SK-N-MC (cell line): ENCODE data around the gene LDAF1.

ENCODE experiments used
- DNase-seq: peaks from one replicate; pipeline ENCODE4 v3.0.0-alpha.2; 2011; ENCODE audit warnings: low read depth, low spot score
- H3K27ac ChIP-seq: fragments of 200-600 bp; sonication (generic); 2 replicates; pipeline ENCODE4 v1.5.1; 2016; ENCODE audit warnings: mixed run types
- H3K36me3 ChIP-seq: fragments of 200-600 bp; sonication (generic); 2 replicates; pipeline ENCODE4 v1.6.1; 2017; ENCODE audit warnings: antibody characterized with exemption, low read length, mixed read lengths; ENCODE audit not compliant: insufficient read depth
- H3K4me3 ChIP-seq: fragments of 200-600 bp; sonication (generic); 2 replicates; pipeline ENCODE4 v1.5.1; 2016
- H3K9ac ChIP-seq: fragments of 200-600 bp; sonication (generic); 2 replicates; pipeline ENCODE4 v1.8.0; 2017; ENCODE audit warnings: mixed run types, mixed read lengths; ENCODE audit not compliant: insufficient read length
- H3K9me3 ChIP-seq: fragments of 200-600 bp; sonication (generic); 2 replicates; pipeline ENCODE4 v1.6.1; 2017; ENCODE audit warnings: low read depth, mild to moderate bottlenecking, antibody characterized with exemption, low read length, moderate library complexity, mixed read lengths
- EZH2 ChIP-seq: fragments of 200-600 bp; sonication (generic); IDR thresholded peaks from one replicate; pipeline ENCODE4 v1.6.1; 2017; ENCODE audit warnings: antibody characterized with exemption
- FOXP2 ChIP-seq: optimal IDR thresholded peaks from 2 replicates; pipeline ENCODE3; 2011; ENCODE audit warnings: mild to moderate bottlenecking, moderate library complexity; ENCODE audit not compliant: insufficient read depth; ENCODE audit errors: extremely low read length, control extremely low read depth
- POLR2AphosphoS5 ChIP-seq: IDR thresholded peaks from 2 replicates; pipeline ENCODE4 v1.6.1; 2012; ENCODE audit warnings: mild to moderate bottlenecking, low read depth, low read length, borderline replicate concordance

Gene LDAF1

GRCh38 chr16:21157632-21158031, 842 bp upstream of the LDAF1 start:
- Histone ChIP-seq H3K27ac (no peak overlapping the region), H3K9me3 (no peaks in the 10 kb centered on the region), H3K4me3 (peak overlapping the region; percentile 86), H3K9ac (peak overlapping the region; percentile 57), H3K36me3 (0 out of 2 replicates have a peak, but pooled peaks cover 3% of the 10 kb centered on the region)
- DNase-seq, result no peak
- no peak for TF ChIP-seq POLR2AphosphoS5
- TF ChIP-seq EZH2, result no peak
- no peak for TF ChIP-seq FOXP2

GRCh38 chr16:21159281-21159951, 942 bp downstream of the LDAF1 start:
- DNase-seq, result no peak
- Histone ChIP-seq H3K36me3 (0 out of 2 replicates have a peak, but pooled peaks cover 3% of the 10 kb centered on the region), H3K9ac (no peak overlapping the region), H3K27ac (no peak overlapping the region), H3K4me3 (peak overlapping the region; percentile 86), H3K9me3 (no peaks in the 10 kb centered on the region)
- TF ChIP-seq EZH2 (no peak), FOXP2 (no peak), POLR2AphosphoS5 (no peak)

GRCh38 chr16:21160276-21160675, 1.8 kb downstream of the LDAF1 start:
- H3K9ac ChIP-seq, result no peak overlapping the region
- H3K27ac ChIP-seq, result no peak overlapping the region
- H3K36me3 ChIP-seq, result 0 out of 2 replicates have a peak, but pooled peaks cover 3% of the 10 kb centered on the region
- no peak overlapping the region for H3K4me3 ChIP-seq
- DNase-seq, result no peak
- H3K9me3 ChIP-seq, result no peaks in the 10 kb centered on the region
- TF ChIP-seq POLR2AphosphoS5 (no peak), FOXP2 (no peak), EZH2 (no peak)

- TF ChIP-seq FOXP2, result no peak
- TF ChIP-seq EZH2, result no peak
- no peak for TF ChIP-seq POLR2AphosphoS5
- no peak for DNase-seq
- Histone ChIP-seq H3K9me3 (no peaks in the 10 kb centered on the region), H3K9ac (no peak overlapping the region), H3K4me3 (no peak overlapping the region), H3K36me3 (0 out of 2 replicates have a peak, but pooled peaks cover 3% of the 10 kb centered on the region), H3K27ac (no peak overlapping the region)
Measured at GRCh38 chr16:21161211-21161610, 2.7 kb downstream of the LDAF1 start.

GRCh38 chr16:21162661-21163151, 4.2 kb downstream of the LDAF1 start:
- H3K9ac ChIP-seq, result no peak overlapping the region
- H3K36me3 ChIP-seq, result 0 out of 2 replicates have a peak, but pooled peaks cover 3% of the 10 kb centered on the region

GRCh38 chr16:21163576-21163975, 5.1 kb downstream of the LDAF1 start:
- H3K36me3 ChIP-seq, result 0 out of 2 replicates have a peak, but pooled peaks cover 3% of the 10 kb centered on the region
- no peak for DNase-seq
- no peaks in the 10 kb centered on the region for H3K9me3 ChIP-seq
- H3K27ac ChIP-seq, result no peak overlapping the region
- TF ChIP-seq FOXP2, result no peak
- H3K4me3 ChIP-seq, result no peak overlapping the region
- H3K9ac ChIP-seq, result no peak overlapping the region

More at GRCh38 chr16:21162661-21163151, 4.2 kb downstream of the LDAF1 start:
- Histone ChIP-seq H3K9me3 (no peaks in the 10 kb centered on the region), H3K27ac (no peak overlapping the region), H3K4me3 (peak overlapping the region; percentile 2; the same call in 1 of the 2 replicates)
- no peak for TF ChIP-seq POLR2AphosphoS5
- no peak for TF ChIP-seq EZH2
- TF ChIP-seq FOXP2, result no peak
- no peak for DNase-seq

- Histone ChIP-seq H3K4me3 (no peak overlapping the region), H3K27ac (no peak overlapping the region), H3K9ac (no peak overlapping the region), H3K36me3 (0 out of 2 replicates have a peak, but pooled peaks cover 3% of the 10 kb centered on the region), H3K9me3 (no peaks in the 10 kb centered on the region)
- DNase-seq, result no peak
- TF ChIP-seq FOXP2 (no peak), POLR2AphosphoS5 (no peak)
Measured at GRCh38 chr16:21164521-21165168, 6.2 kb downstream of the LDAF1 start.

GRCh38 chr16:21166561-21166961, 8.1 kb downstream of the LDAF1 start:
- H3K4me3 ChIP-seq, result no peak overlapping the region
- H3K27ac ChIP-seq, result no peak overlapping the region
- no peaks in the 10 kb centered on the region for H3K36me3 ChIP-seq
- H3K9me3 ChIP-seq, result no peaks in the 10 kb centered on the region
- TF ChIP-seq FOXP2, result no peak
- H3K9ac ChIP-seq, result no peak overlapping the region
- no peak for DNase-seq
